HCT116 (cell line): Measurements from ENCODE around the gene GRAP. TPM values are rescaled to one million over a fixed set of nuclear protein-coding genes. Genes with fewer than 3 reads are reported as not detected.

Experiments used
- ATAC-seq: fragments of 200-7000 bp; cut with Tn5 transposase; 2 replicates; pipeline ENCODE4 v1.9.1; 2020; ENCODE audit warnings: mild to moderate bottlenecking, moderate library complexity
- BruUV-seq: library from RNA; stranded (reverse); fragments of 400-500 nt; replicated peaks from 2 replicates; lab custom pipeline; 2021; lab: Mats Ljungman, UMichigan
- CTCF ChIA-PET: fragments of 300-600 bp; sonication (Branson Sonifier 250); formaldehyde crosslinking; loops from one replicate; lab custom pipeline; 2021; ENCODE audit warnings: antibody characterized with exemption; lab: Charles Lee
- POLR2A ChIA-PET: fragments of 300-600, 350-600 bp; sonication (Branson Sonifier 250); formaldehyde crosslinking; loops from one replicate; lab custom pipeline; 2021; ENCODE audit warnings: antibody characterized with exemption; lab: Charles Lee
- RAD21 ChIA-PET, 2 experiments: fragments of 300-600 bp; sonication (Branson Sonifier 250); formaldehyde crosslinking; loops; one replicate each; lab custom pipeline; 2023; ENCODE audit warnings: low total read pairs in 2 of 2; ENCODE audit not compliant: uncharacterized antibody in 2 of 2, unreplicated experiment in 2 of 2, low non-redundant PET in 1 of 2; lab: Charles Lee
- DNase-seq: peaks from one replicate; pipeline ENCODE4 v3.0.0-alpha.2; 2010; ENCODE audit warnings: low read depth, low spot score
- H2AFZ ChIP-seq: fragments of 200-600 bp; shearing (Covaris generic), sonication (generic); 2 replicates; pipeline ENCODE4 v1.6.1; 2017; ENCODE audit warnings: low read depth, mixed run types, mixed read lengths, antibody characterized with exemption, low read length; ENCODE audit not compliant: poor library complexity, severe bottlenecking
- H3K27ac ChIP-seq: 2 replicates; pipeline ENCODE4 v1.5.1; 2012; ENCODE audit warnings: low read depth, low read length
- H3K27me3 ChIP-seq: fragments of 200-600 bp; sonication (generic); 2 replicates; pipeline ENCODE4 v1.6.1; 2016; ENCODE audit warnings: mixed run types, low read length, mixed read lengths; ENCODE audit not compliant: insufficient read depth
- H3K36me3 ChIP-seq, 2 experiments: fragments of 200-500 bp in 1 of 2; fragments of 200-600 bp in 1 of 2; sonication (Bioruptor generic) in 1 of 2; sonication (generic) in 1 of 2; 2 replicates each; pipeline versions ENCODE4 v1.5.1 to v1.6.1; 2014 to 2016; ENCODE audit warnings: low read length in 2 of 2, inconsistent platforms in 1 of 2, mixed read lengths in 1 of 2, mixed run types in 1 of 2; ENCODE audit not compliant: insufficient read depth in 2 of 2, control insufficient read depth in 1 of 2
- H3K4me1 ChIP-seq, 2 experiments: fragments of 200-600 bp in 1 of 2; sonication (generic) in 1 of 2; 2 replicates each; pipeline versions ENCODE4 v1.5.1 to v1.6.1; 2012 to 2017; ENCODE audit warnings: low read length in 2 of 2, inconsistent platforms in 1 of 2, mild to moderate bottlenecking in 1 of 2, mixed read lengths in 1 of 2, mixed run types in 1 of 2, moderate library complexity in 1 of 2; ENCODE audit not compliant: insufficient read depth in 2 of 2, control insufficient read depth in 1 of 2
- H3K4me2 ChIP-seq: fragments of 200-600 bp; sonication (generic); 2 replicates; pipeline ENCODE4 v1.6.1; 2017; ENCODE audit warnings: mixed run types, low read length, mixed read lengths
- H3K4me3 ChIP-seq, 2 experiments: fragments of 200-600 bp in 1 of 2; sonication (generic) in 1 of 2; replicated peaks in 1 of 2; 2 replicates each; pipeline ENCODE4 v1.5.1; 2011 to 2016; ENCODE audit warnings: low read length in 2 of 2, control low read depth in 1 of 2, low read depth in 1 of 2, mild to moderate bottlenecking in 1 of 2, mixed read lengths in 1 of 2, mixed run types in 1 of 2
- H3K79me2 ChIP-seq: fragments of 200-600 bp; sonication (generic); 2 replicates; pipeline ENCODE4 v1.6.1; 2017; ENCODE audit warnings: mild to moderate bottlenecking, mixed run types, low read length, moderate library complexity, mixed read lengths; ENCODE audit not compliant: insufficient read depth
- H3K9ac ChIP-seq: fragments of 200-600 bp; sonication (generic); 2 replicates; pipeline ENCODE4 v1.6.1; 2016; ENCODE audit warnings: low read length, mixed read lengths
- H3K9me2 ChIP-seq: fragments of 200-600 bp; sonication (generic), shearing (Covaris generic); 2 replicates; pipeline ENCODE4 v1.6.1; 2017; ENCODE audit warnings: mixed run types, mild to moderate bottlenecking, moderate library complexity; ENCODE audit not compliant: insufficient read depth
- H3K9me3 ChIP-seq, 2 experiments: fragments of 200-500 bp in 1 of 2; fragments of 200-600 bp in 1 of 2; sonication (Bioruptor generic) in 1 of 2; sonication (generic) in 1 of 2; 2 replicates each; pipeline ENCODE4 v1.6.1; 2014 to 2017; ENCODE audit warnings: low read length in 2 of 2, mixed read lengths in 2 of 2, inconsistent platforms in 1 of 2, low read depth in 1 of 2, mild to moderate bottlenecking in 1 of 2, mixed run types in 1 of 2, moderate library complexity in 1 of 2; ENCODE audit not compliant: control insufficient read depth in 1 of 2, insufficient read depth in 1 of 2
- H4K20me1 ChIP-seq: fragments of 200-600 bp; sonication (generic), shearing (Covaris generic); 2 replicates; pipeline ENCODE4 v1.6.1; 2017; ENCODE audit warnings: mixed run types, mild to moderate bottlenecking, moderate library complexity; ENCODE audit not compliant: insufficient read depth
- ATF3 ChIP-seq: IDR thresholded peaks from 2 replicates; pipeline ENCODE4 v1.6.1; 2012
- CBX3 ChIP-seq: IDR thresholded peaks from 2 replicates; pipeline ENCODE4 v1.6.1; 2012; ENCODE audit warnings: low read depth
- CEBPB ChIP-seq: IDR thresholded peaks from 2 replicates; pipeline ENCODE4 v1.6.1; 2012; ENCODE audit warnings: low read depth
- CTCF ChIP-seq, 3 experiments: fragments of 200-600 bp in 1 of 3; sonication (generic) in 1 of 3; IDR thresholded peaks in 2 of 3; conservative IDR thresholded peaks in 1 of 3; 2 replicates each; pipeline ENCODE4 v1.5.1; 2012 to 2017; ENCODE audit warnings: low read depth in 2 of 3, low read length in 2 of 3, antibody characterized with exemption in 1 of 3, borderline replicate concordance in 1 of 3, control low read depth in 1 of 3, mild to moderate bottlenecking in 1 of 3, mixed read lengths in 1 of 3, mixed run types in 1 of 3, moderate library complexity in 1 of 3; ENCODE audit not compliant: insufficient read depth in 1 of 3
- ELF1 ChIP-seq: IDR thresholded peaks from 2 replicates; pipeline ENCODE4 v1.6.1; 2012; ENCODE audit warnings: low read depth, borderline replicate concordance
- EZH2 ChIP-seq: fragments of 200-600 bp; sonication (generic); IDR thresholded peaks from 2 replicates; pipeline ENCODE4 v1.6.1; 2017; ENCODE audit warnings: antibody characterized with exemption, mixed run types
- EZH2phosphoT487 ChIP-seq: fragments of 200-600 bp; IDR thresholded peaks from 2 replicates; pipeline ENCODE4 v1.6.1; 2018; ENCODE audit warnings: antibody characterized with exemption, borderline replicate concordance
- JUND ChIP-seq: IDR thresholded peaks from 2 replicates; pipeline ENCODE4 v1.6.1; 2012
- POLR2A ChIP-seq: IDR thresholded peaks from 2 replicates; pipeline ENCODE4 v1.7.0; 2011; ENCODE audit warnings: borderline replicate concordance; ENCODE audit not compliant: insufficient read depth, insufficient read length; ENCODE audit errors: extremely low read depth
- POLR2AphosphoS5 ChIP-seq: IDR thresholded peaks from 2 replicates; pipeline ENCODE4 v1.6.1; 2011; ENCODE audit warnings: mild to moderate bottlenecking, low read depth, low read length, moderate library complexity
- RAD21 ChIP-seq: IDR thresholded peaks from 2 replicates; pipeline ENCODE4 v1.6.1; 2012; ENCODE audit warnings: low read depth, mild to moderate bottlenecking
- REST ChIP-seq: IDR thresholded peaks from 2 replicates; pipeline ENCODE4 v1.6.1; 2012; ENCODE audit warnings: low read depth
- SIN3A ChIP-seq: IDR thresholded peaks from 2 replicates; pipeline ENCODE4 v1.6.1; 2012; ENCODE audit warnings: low read depth
- SP1 ChIP-seq: IDR thresholded peaks from 2 replicates; pipeline ENCODE4 v1.6.1; 2012; ENCODE audit warnings: low read depth
- SRF ChIP-seq: IDR thresholded peaks from 2 replicates; pipeline ENCODE4 v1.6.1; 2012; ENCODE audit warnings: low read depth
- TCF7L2 ChIP-seq: IDR thresholded peaks from 2 replicates; pipeline ENCODE4 v1.7.0; 2011; ENCODE audit warnings: borderline replicate concordance, inconsistent platforms; ENCODE audit not compliant: insufficient read depth, insufficient read length; ENCODE audit errors: extremely low read depth
- ZBTB33 ChIP-seq: IDR thresholded peaks from 2 replicates; pipeline ENCODE4 v1.6.1; 2011; ENCODE audit warnings: mild to moderate bottlenecking, low read length, moderate library complexity; ENCODE audit not compliant: insufficient replicate concordance; ENCODE audit errors: extremely low read depth
- ZNF274 ChIP-seq: fragments of 200-500 bp; sonication (Bioruptor generic); IDR thresholded peaks from 2 replicates; pipeline ENCODE4 v1.6.1; 2014; ENCODE audit warnings: mild to moderate bottlenecking, low read depth, low read length, inconsistent platforms
- intact Hi-C: fragments of 100-400 bp; cut with micrococcal nuclease; formaldehyde crosslinking; loops from 2 replicates; pipeline ENCODE4 v1.10.0; 2022
- total RNA-seq: library from RNA; stranded (reverse); gene quantifications from one replicate; pipeline ENCODE4 v1.2.1, GENCODE V29; 2021; ENCODE audit not compliant: unreplicated experiment

GRAP gene
- total RNA-seq, 1 experiment from 2014 or later = 0.27 TPM

GRCh38 chr17:19009970-19010369 lies 36.8 kb downstream of the GRAP start:
- RAD21 ChIA-PET = no interaction called here
- intact Hi-C loops = no loop called here

More at GRCh38 chr17:19009970-19010369, 36.8 kb downstream of the GRAP start:
- TF ChIP-seq EZH2 (no peak), JUND (no peak), RAD21 (no peak), TCF7L2 (no peak), ATF3 (no peak), ZNF274 (no peak), SIN3A (no peak), POLR2A (no peak), ZBTB33 (no peak), ELF1 (no peak), CEBPB (no peak), CBX3 (no peak), SRF (no peak), CTCF (IDR thresholded peaks at IDR 0.05 in 2 of 3, conservative IDR thresholded peaks at IDR 0.05 in 1 of 3; ENCODE audit: borderline replicate concordance in 1 of 3, insufficient read depth in 1 of 3, low read depth in 2 of 3, low read length in 2 of 3) (no peak), SP1 (no peak), REST (no peak), POLR2AphosphoS5 (no peak), EZH2phosphoT487 (no peak)
- Histone ChIP-seq H3K4me1 (peaks cover 7 to 22% of the 10 kb centered on the region in 2 experiments; a peak in 3 of 4 replicates), H3K79me2 (no peaks in the 10 kb centered on the region), H3K27ac (no peak overlapping the region), H3K9ac (no peak overlapping the region), H3K27me3 (no peaks in the 10 kb centered on the region), H4K20me1 (no peaks in the 10 kb centered on the region), H3K36me3 (no peaks in the 10 kb centered on the region), H2AFZ (no peak overlapping the region), H3K9me2 (no peaks in the 10 kb centered on the region), H3K4me3 (no peak overlapping the region), H3K9me3 (no peaks in the 10 kb centered on the region), H3K4me2 (no peak overlapping the region)
- CTCF ChIA-PET = no interaction called here
- DNase-seq (no peak), ATAC-seq (no peak)
- no TSS peak for BruUV-seq
- POLR2A ChIA-PET = no interaction called here
